NCI-H1417 treated with DMSO at 0.1 percent for 48 hours (cell line): Measurements from ENCODE around the gene HDAC4.
"Not testable (repeated sequence)": the region's sequence is repeated elsewhere in the genome, so short reads cannot be mapped to it uniquely, and the experiment has no call there.

Source experiments
- DNase-seq: peaks from one replicate; lab custom pipeline; 2025; lab: John Stamatoyannopoulos, UW

HDAC4 gene

GRCh38 chr2:239184968-239185903 lies 215.6 kb downstream of the HDAC4 start:
- no peak for DNase-seq

GRCh38 chr2:239184179-239184578 lies 216.6 kb downstream of the HDAC4 start:
- DNase-seq: no peak

- no peak for DNase-seq
These were observed 217.6 kb downstream of the HDAC4 start for GRCh38 chr2:239182981-239183791.

GRCh38 chr2:239181903-239182581 lies 218.8 kb downstream of the HDAC4 start:
- peak; percentile 82 for DNase-seq

GRCh38 chr2:239181074-239181902 lies 219.5 kb downstream of the HDAC4 start:
- peak; percentile 76 for DNase-seq

- no peak for DNase-seq
These were observed 220.2 kb downstream of the HDAC4 start for GRCh38 chr2:239180526-239181073.

GRCh38 chr2:239179851-239180371 lies 220.9 kb downstream of the HDAC4 start:
- DNase-seq: no peak

GRCh38 chr2:239178954-239179353 lies 221.9 kb downstream of the HDAC4 start:
- no peak for DNase-seq

- DNase-seq: no peak
These were observed 222.3 kb downstream of the HDAC4 start for GRCh38 chr2:239178484-239178883.

GRCh38 chr2:239177908-239178307 lies 222.9 kb downstream of the HDAC4 start:
- no peak for DNase-seq

GRCh38 chr2:239177325-239177724 lies 223.5 kb downstream of the HDAC4 start:
- DNase-seq: no peak

- DNase-seq: not testable (repeated sequence)
These were observed 224.5 kb downstream of the HDAC4 start for GRCh38 chr2:239176138-239176803.

- no peak for DNase-seq
These were observed 225.6 kb downstream of the HDAC4 start for GRCh38 chr2:239175181-239175580.

- DNase-seq: no peak
These were observed 227.5 kb downstream of the HDAC4 start for GRCh38 chr2:239173301-239173700.

GRCh38 chr2:239171643-239172042 lies 229.2 kb downstream of the HDAC4 start:
- DNase-seq: no peak

GRCh38 chr2:239169311-239170048 lies 231.3 kb downstream of the HDAC4 start:
- no peak for DNase-seq

GRCh38 chr2:239168575-239168974 lies 232.2 kb downstream of the HDAC4 start:
- DNase-seq: no peak

GRCh38 chr2:239167766-239168444 lies 232.9 kb downstream of the HDAC4 start:
- DNase-seq: no peak
